ENCODE results near the gene RSPH10B2. TPM values are rescaled to one million over a fixed set of nuclear protein-coding genes. Genes with fewer than 3 reads are reported as not detected.
"Not testable (repeated sequence)": the region's sequence is repeated elsewhere in the genome, so short reads cannot be mapped to it uniquely, and the experiment has no call there.

Gene RSPH10B2
- total RNA-seq, 2 donors from 2014 or later = 0.42 to 0.75 TPM

- TF ChIP-seq CTCF (conservative IDR thresholded peaks at IDR 0.05) = peak; percentile 62
- H3K9ac ChIP-seq (ENCODE audit: extremely low read depth, low read length, poor library complexity, severe bottlenecking) = no peak overlapping the region
- H3K27ac Mint-ChIP-seq = no peak overlapping the region
- H3K9me3 ChIP-seq (ENCODE audit: control insufficient read depth, low read length) = no peaks in the 10 kb centered on the region
- peaks cover 48% of the 10 kb centered on the region for H3K27me3 Mint-ChIP-seq (ENCODE audit: insufficient read depth)
- H3K27me3 ChIP-seq (ENCODE audit: control insufficient read depth, insufficient read depth, low read length, poor library complexity, severe bottlenecking) = no peaks in the 10 kb centered on the region
- no peaks in the 10 kb centered on the region for H3K4me1 ChIP-seq (ENCODE audit: control insufficient read depth, insufficient read depth, low read length)
- H3K4me1 Mint-ChIP-seq = peaks cover 4% of the 10 kb centered on the region
- no peaks in the 10 kb centered on the region for H3K9me3 Mint-ChIP-seq
- no peaks in the 10 kb centered on the region for H3K36me3 Mint-ChIP-seq (ENCODE audit: low read depth)
- no peak overlapping the region for H3K27ac ChIP-seq (ENCODE audit: low read depth, low read length)
- no peak overlapping the region for H3K4me3 ChIP-seq (ENCODE audit: low read length)
- H3K36me3 ChIP-seq (ENCODE audit: control insufficient read depth, insufficient read depth, low read length) = no peaks in the 10 kb centered on the region
- no peak overlapping the region for H3K4me3 Mint-ChIP-seq
- no peak for DNase-seq
- 81 to 87% methylated on average over 4 to 6 of the region's 6 CpGs for WGBS, 2 experiments (ENCODE audit: insufficient coverage in 1 of 2, insufficient read length in 1 of 2)
Measured at GRCh38 chr7:6718124-6718523, 35.8 kb upstream of the RSPH10B2 start.

GRCh38 chr7:6724351-6724750 is 29.6 kb upstream of the RSPH10B2 start:
- H3K4me3 ChIP-seq (ENCODE audit: low read length); H3K9ac ChIP-seq (ENCODE audit: extremely low read depth, low read length, poor library complexity, severe bottlenecking); H3K36me3 ChIP-seq (ENCODE audit: control insufficient read depth, insufficient read depth, low read length); H3K9me3 Mint-ChIP-seq; H3K4me1 ChIP-seq (ENCODE audit: control insufficient read depth, insufficient read depth, low read length); H3K27ac Mint-ChIP-seq; H3K9me3 ChIP-seq (ENCODE audit: control insufficient read depth, low read length); H3K27ac ChIP-seq (ENCODE audit: low read depth, low read length); DNase-seq; H3K36me3 Mint-ChIP-seq (ENCODE audit: low read depth); H3K4me3 Mint-ChIP-seq; H3K27me3 ChIP-seq (ENCODE audit: control insufficient read depth, insufficient read depth, low read length, poor library complexity, severe bottlenecking); H3K4me1 Mint-ChIP-seq: not testable (repeated sequence)
- peaks cover 24% of the 10 kb centered on the region for H3K27me3 Mint-ChIP-seq (ENCODE audit: insufficient read depth)
- WGBS, 2 experiments (ENCODE audit: insufficient coverage in 1 of 2, insufficient read length in 1 of 2) = 93 to 100% methylated on average over 1 to 4 of the region's 4 CpGs

- Mint-ChIP-seq H3K4me1 (peaks cover 2% of the 10 kb centered on the region), H3K4me3 (no peak overlapping the region), H3K9me3 (peaks cover 3% of the 10 kb centered on the region), H3K27me3 (ENCODE audit: insufficient read depth) (peaks cover 22% of the 10 kb centered on the region), H3K27ac (no peak overlapping the region), H3K36me3 (ENCODE audit: low read depth) (peaks cover 2% of the 10 kb centered on the region)
- DNase-seq = no peak
- Histone ChIP-seq H3K4me1 (ENCODE audit: control insufficient read depth, insufficient read depth, low read length) (no peaks in the 10 kb centered on the region), H3K27me3 (ENCODE audit: control insufficient read depth, insufficient read depth, low read length, poor library complexity, severe bottlenecking) (no peaks in the 10 kb centered on the region), H3K9ac (ENCODE audit: extremely low read depth, low read length, poor library complexity, severe bottlenecking) (no peak overlapping the region), H3K9me3 (ENCODE audit: control insufficient read depth, low read length) (no peaks in the 10 kb centered on the region), H3K36me3 (ENCODE audit: control insufficient read depth, insufficient read depth, low read length) (no peaks in the 10 kb centered on the region), H3K4me3 (ENCODE audit: low read length) (no peak overlapping the region), H3K27ac (ENCODE audit: low read depth, low read length) (no peak overlapping the region)
- 90 to 96% methylated on average over 9 to 10 of the region's 10 CpGs for WGBS, 2 experiments (ENCODE audit: insufficient coverage in 1 of 2, insufficient read length in 1 of 2)
- no peak for TF ChIP-seq CTCF (conservative IDR thresholded peaks at IDR 0.05)
Measured at GRCh38 chr7:6725003-6725402, 28.9 kb upstream of the RSPH10B2 start.

GRCh38 chr7:6726341-6726740 is 27.6 kb upstream of the RSPH10B2 start:
- H3K27me3 ChIP-seq (ENCODE audit: control insufficient read depth, insufficient read depth, low read length, poor library complexity, severe bottlenecking); H3K4me3 Mint-ChIP-seq; H3K4me1 ChIP-seq (ENCODE audit: control insufficient read depth, insufficient read depth, low read length); H3K9me3 Mint-ChIP-seq; H3K4me3 ChIP-seq (ENCODE audit: low read length); H3K9me3 ChIP-seq (ENCODE audit: control insufficient read depth, low read length); H3K27ac ChIP-seq (ENCODE audit: low read depth, low read length); H3K36me3 Mint-ChIP-seq (ENCODE audit: low read depth); H3K4me1 Mint-ChIP-seq; H3K9ac ChIP-seq (ENCODE audit: extremely low read depth, low read length, poor library complexity, severe bottlenecking); DNase-seq; H3K36me3 ChIP-seq (ENCODE audit: control insufficient read depth, insufficient read depth, low read length); H3K27ac Mint-ChIP-seq: not testable (repeated sequence)
- H3K27me3 Mint-ChIP-seq (ENCODE audit: insufficient read depth) = peaks cover 18% of the 10 kb centered on the region
- WGBS, 2 experiments (ENCODE audit: insufficient coverage in 1 of 2, insufficient read length in 1 of 2) = 90 to 93% methylated on average over 4 to 5 of the region's 5 CpGs
